SK-N-SH (cell line): ENCODE measurements around the gene FRRS1L.

ENCODE experiments used
- ELF1 ChIP-seq: IDR thresholded peaks from 2 replicates; pipeline ENCODE4 v1.4.0; 2012
- EP300 ChIP-seq, 2 experiments: IDR thresholded peaks; 2 replicates each; pipeline versions ENCODE4 v1.4.0 to v1.6.1; 2012; ENCODE audit warnings: borderline replicate concordance in 1 of 2, low read depth in 1 of 2, low read length in 1 of 2
- GABPA ChIP-seq: IDR thresholded peaks from 2 replicates; pipeline ENCODE4 v1.4.0; 2012; ENCODE audit warnings: low read depth, mild to moderate bottlenecking
- POLR2AphosphoS5 ChIP-seq: IDR thresholded peaks from 2 replicates; pipeline ENCODE4 v1.6.1; 2012; ENCODE audit warnings: low read depth, low read length
- RFX5 ChIP-seq: IDR thresholded peaks from 2 replicates; pipeline ENCODE4 v1.6.1; 2012; ENCODE audit warnings: mild to moderate bottlenecking, improper control_type of control experiment, low read length
- TF ChIP-seq, protein P1 (sequence below): fragments of 200-600 bp; sonication (generic); IDR thresholded peaks from 2 replicates; pipeline ENCODE4 v1.6.1; 2017; ENCODE audit warnings: antibody characterized with exemption, mild to moderate bottlenecking, moderate library complexity

DNA sequence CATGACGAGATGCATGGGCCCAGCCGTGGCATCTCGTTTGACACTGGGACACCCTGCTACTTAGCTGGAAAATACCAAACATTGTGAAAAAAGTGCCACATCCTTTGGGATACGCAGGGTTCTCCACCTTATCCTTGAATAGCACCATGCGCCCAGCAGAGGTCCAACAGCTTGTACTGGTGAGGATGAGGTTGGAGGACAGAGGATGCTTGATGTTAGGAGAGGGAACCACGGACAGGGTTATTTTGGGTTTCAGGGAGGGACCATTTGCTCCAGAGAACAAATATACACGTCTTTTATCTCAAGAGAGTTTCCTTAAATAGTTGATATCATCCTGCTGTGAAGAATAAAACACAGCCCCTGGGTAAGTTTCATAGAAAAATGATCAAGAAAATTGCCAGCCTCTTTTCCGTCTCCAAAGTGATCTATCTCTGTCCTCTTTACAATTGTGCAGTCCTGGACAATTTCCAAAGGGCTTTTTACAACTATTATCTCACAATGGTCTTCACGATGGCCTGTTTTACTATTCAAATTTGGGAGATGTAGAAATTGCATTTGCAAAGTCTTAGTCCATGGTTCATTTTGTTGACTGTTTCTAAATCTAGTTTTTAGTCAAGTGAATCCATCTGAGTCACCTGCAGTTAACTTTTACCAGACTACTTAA lies 19.9 kb upstream of the FRRS1L start:
- TF ChIP-seq RFX5 (no peak), GABPA (no peak), ELF1 (no peak), POLR2AphosphoS5 (no peak), EP300 (IDR thresholded peaks at IDR 0.05; ENCODE audit: borderline replicate concordance in 1 of 2, low read depth in 1 of 2, low read length in 1 of 2) (no peak)
- TF ChIP-seq, protein P1, sequence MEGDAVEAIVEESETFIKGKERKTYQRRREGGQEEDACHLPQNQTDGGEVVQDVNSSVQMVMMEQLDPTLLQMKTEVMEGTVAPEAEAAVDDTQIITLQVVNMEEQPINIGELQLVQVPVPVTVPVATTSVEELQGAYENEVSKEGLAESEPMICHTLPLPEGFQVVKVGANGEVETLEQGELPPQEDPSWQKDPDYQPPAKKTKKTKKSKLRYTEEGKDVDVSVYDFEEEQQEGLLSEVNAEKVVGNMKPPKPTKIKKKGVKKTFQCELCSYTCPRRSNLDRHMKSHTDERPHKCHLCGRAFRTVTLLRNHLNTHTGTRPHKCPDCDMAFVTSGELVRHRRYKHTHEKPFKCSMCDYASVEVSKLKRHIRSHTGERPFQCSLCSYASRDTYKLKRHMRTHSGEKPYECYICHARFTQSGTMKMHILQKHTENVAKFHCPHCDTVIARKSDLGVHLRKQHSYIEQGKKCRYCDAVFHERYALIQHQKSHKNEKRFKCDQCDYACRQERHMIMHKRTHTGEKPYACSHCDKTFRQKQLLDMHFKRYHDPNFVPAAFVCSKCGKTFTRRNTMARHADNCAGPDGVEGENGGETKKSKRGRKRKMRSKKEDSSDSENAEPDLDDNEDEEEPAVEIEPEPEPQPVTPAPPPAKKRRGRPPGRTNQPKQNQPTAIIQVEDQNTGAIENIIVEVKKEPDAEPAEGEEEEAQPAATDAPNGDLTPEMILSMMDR: no peak
